HS-27A (cell line): ENCODE data around the gene ZNF607.
"Not testable (repeated sequence)": the region's sequence is repeated elsewhere in the genome, so short reads cannot be mapped to it uniquely, and the experiment has no call there.

Experiments
- DNase-seq: peaks from one replicate; pipeline ENCODE4 v3.0.0-alpha.2; 2012; ENCODE audit warnings: low read depth, missing footprints

The ZNF607 gene

GRCh38 chr19:37719111-37719926 is at the start of gene ZNF607:
ZNF607 (minus strand) TSS chr19:37719761; CDS start chr19:37711618, 8,143 bp downstream.
- peak; percentile 96 for DNase-seq

GRCh38 chr19:37763488-37763887 is 43.9 kb upstream of the ZNF607 start:
- DNase-seq = peak; percentile 7

DNA sequence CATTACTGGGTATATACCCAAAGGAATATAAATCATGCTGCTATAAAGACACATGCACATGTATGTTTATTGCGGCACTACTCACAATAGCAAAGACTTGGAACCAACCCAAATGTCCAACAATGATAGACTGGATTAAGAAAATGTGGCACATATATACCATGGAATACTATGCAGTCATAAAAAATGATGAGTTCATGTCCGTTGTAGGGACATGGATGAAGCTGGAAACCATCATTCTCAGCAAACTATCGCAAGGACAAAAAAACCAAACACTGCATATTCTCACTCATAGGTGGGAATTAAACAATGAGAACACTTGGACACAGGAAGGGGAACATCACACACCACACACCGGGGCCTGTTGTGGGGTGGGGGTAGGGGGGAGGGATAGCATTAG is 38.1 kb upstream of the ZNF607 start:
- DNase-seq = not testable (repeated sequence)

GRCh38 chr19:37738371-37738770 is 18.8 kb upstream of the ZNF607 start:
- no peak for DNase-seq

- DNase-seq = no peak
Observed at GRCh38 chr19:37725181-37725580, 5.6 kb upstream of the ZNF607 start.

GRCh38 chr19:37719927-37720265 is 335 bp upstream of the ZNF607 start:
- DNase-seq = no peak

GRCh38 chr19:37718304-37718703 is 1.3 kb downstream of the ZNF607 start:
- DNase-seq = no peak

DNA sequence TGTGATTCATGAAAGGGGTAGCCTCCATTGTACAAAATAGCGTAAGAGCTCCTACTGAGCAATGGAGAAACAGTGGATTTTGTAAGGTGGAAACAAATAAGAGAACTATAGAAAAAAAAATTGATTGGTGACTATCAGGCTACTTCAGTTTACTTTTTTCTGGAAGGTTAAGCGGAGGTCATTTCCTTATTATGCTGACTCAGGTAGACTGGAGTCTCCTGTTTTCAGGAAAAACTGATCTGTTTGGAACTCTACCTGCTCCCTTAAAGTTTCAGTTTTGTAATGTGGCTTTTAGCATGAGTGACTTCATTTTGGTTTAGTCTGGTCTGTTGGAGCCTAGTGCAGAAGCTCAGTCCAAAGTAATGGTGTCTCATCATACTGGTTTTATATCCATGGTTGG is 3.4 kb downstream of the ZNF607 start:
- no peak for DNase-seq

DNA sequence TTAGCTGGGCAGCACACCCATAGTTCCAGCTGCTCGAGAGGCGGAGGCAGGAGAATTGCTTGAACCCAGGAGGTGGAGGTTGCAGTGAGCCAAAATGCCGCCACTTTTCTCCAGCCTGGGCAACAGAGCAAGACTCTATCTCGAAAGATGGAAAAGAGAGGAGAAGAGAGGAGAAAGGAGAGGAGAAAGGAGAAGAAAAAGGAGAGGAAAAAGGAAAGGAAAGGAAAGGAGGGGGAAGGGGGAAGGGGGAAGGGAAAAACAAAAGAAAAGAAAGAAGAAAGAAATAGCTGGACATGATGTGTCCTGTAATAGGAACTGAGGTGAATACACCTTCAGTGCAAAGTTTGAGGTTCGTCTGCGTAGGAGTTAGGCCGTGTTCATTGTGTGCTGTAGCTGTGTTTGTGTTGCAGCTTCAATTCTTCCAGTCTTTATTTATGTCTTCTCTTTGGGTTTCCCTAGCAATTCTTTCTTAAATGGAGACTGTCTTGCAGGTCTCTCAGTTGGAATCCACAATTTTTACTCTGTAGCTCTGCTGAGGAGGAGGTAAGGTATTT is 13.4 kb downstream of the ZNF607 start:
- no peak for DNase-seq

- peak; percentile 31 for DNase-seq
Observed at GRCh38 chr19:37699057-37699456, 20.5 kb downstream of the ZNF607 start.

DNA sequence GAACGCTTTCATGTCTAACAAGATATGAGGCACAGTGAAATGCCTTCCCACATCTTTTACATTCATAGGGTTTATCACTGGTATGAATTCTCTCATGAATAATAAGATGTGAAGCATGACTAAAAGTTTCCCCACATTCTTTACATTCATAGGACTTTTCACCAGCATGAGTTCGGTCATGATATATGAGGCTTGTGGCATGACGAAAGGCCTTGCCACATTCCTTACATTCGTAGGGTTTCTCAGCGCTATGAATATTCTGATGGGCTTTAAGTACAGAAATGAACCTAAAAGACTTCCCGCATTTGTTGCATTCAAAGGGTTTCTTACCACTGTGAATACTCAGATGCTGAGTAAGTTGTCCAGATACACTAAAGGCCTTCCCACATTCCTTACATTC is 21.3 kb downstream of the ZNF607 start:
- DNase-seq = peak; percentile 14

DNA sequence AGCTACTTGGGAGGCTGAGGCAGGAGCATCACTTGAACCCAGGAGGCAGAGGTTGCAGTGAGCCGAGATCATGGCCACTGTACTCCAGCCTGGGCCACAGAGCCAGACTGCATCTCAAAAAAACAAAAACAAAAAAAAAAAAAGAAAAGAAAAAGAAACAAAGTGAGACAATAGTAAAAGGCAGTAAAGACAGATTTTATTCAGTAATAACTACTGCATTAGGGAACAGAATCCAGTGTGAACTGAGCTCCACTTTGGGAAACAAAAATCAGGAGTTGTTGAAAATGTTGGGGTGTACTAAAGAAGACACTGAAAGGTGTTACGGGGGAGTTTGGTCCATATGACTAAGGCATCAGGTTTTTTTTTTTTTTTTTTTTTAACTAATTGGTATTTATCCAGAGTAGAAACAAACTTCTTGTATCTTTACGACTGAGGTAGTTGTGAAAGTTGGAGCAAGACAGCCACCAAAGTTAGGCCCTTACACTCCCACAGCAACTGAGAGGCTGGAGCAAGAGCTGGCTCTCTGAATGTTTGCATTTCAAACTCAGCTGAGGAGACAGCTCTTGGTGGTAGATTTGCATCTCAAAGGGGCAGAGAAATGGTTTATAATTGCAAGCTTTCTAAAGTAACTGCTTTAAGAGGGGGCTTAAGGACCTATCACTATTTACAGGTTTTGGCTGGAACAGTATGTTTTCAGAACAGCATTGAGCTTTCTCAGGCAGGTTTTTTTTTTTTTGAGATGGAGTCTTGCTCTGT is 24.2 kb downstream of the ZNF607 start:
- DNase-seq = no peak

- no peak for DNase-seq
Observed at GRCh38 chr19:37692956-37693620, 26.5 kb downstream of the ZNF607 start.

DNA sequence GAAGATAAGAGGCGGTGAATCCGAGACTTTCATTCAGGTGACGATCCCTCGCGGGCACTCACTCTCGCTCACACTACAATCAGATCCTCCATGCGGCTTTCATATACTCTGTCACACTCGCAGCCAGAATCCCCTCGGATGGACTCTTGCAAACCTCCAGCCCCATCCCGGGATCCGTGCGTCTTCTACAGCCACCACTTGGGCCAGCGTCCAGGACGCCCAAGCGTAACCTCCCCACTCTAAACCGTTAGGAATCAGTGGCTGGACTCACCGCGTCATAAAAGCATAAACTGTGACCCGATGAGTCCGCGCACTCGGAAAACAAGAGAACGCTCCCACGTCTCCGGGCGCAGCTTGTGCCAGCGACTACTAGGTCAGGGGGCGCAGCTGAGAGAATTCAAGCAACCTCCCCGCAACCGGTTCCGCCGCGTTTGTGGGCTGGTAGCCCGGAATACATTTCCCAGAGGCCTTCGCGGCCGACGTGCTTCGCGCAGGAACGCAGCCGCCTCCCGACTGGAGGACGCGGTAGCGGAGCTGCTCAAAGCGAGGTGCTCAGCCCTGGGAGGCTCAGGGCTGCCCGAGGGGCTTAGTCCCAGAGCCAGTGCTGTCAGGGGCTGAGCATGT is 27.6 kb downstream of the ZNF607 start:
- no peak for DNase-seq

GRCh38 chr19:37683520-37683919 is 36.0 kb downstream of the ZNF607 start:
- no peak for DNase-seq

- no peak for DNase-seq
Observed at GRCh38 chr19:37669450-37669914, 50.1 kb downstream of the ZNF607 start.

GRCh38 chr19:37657157-37657556 is 62.4 kb downstream of the ZNF607 start:
- DNase-seq = not testable (repeated sequence)

DNA sequence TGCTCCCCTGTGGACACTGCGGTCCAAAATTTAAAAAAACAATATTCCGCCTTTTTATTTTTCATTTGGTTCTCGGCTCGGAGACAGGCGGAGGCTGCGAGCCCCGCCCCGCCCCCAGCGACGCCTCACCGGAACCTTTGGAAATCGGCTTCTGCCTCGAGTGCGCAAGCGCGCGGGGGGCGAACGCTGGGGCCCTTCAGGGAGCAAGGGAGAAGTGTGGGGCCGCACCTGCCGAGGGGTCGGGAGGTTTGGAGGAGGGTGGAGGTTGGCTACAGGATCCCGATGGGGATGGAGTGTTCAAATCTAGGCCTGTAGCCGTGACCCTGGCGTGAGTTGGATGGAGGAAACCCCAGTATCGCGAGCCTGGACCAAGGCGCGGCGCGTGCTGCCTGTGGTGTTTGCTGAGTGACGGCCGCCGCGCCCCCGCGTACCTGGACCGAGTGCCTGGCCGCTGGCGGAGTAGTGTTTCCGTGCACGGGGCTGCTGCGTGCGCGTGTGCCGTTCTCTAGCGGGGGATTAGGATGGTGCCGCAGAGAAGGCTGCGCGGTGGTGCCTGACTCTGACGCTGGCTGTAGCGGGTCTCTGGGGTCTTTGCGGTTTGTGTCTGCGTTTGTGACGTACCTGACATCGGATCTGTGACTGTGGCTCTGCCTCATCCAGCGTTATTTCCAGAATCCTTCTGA is 63.7 kb downstream of the ZNF607 start:
- DNase-seq = peak; percentile 89

DNA sequence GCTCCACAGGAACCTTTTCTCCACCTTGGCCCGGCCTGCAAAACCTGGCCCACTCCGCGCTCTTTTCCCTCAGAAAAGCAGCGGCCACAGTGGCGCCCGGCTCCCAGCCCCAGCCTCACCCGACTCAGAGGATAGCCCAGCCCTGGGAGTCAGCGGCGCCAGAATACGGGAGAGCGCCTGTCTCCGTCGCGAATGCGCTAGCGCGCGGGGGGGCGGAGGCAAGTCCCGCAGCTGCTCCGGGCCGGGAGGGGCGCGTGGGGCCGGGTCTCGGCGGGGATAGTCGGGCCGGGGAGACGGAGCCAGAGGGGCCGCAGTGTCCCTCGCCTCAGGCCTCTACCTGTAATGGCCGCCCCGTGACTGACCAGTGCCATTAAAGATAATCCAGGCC is 64.3 kb downstream of the ZNF607 start, which contains the start of gene ZFP30:
TSS of gene ZFP30 (minus strand) at position 165 of the 388 bp plus-strand sequence. CDS start 7,643 bp downstream, outside the sequence.
- DNase-seq = peak; percentile 69

DNA sequence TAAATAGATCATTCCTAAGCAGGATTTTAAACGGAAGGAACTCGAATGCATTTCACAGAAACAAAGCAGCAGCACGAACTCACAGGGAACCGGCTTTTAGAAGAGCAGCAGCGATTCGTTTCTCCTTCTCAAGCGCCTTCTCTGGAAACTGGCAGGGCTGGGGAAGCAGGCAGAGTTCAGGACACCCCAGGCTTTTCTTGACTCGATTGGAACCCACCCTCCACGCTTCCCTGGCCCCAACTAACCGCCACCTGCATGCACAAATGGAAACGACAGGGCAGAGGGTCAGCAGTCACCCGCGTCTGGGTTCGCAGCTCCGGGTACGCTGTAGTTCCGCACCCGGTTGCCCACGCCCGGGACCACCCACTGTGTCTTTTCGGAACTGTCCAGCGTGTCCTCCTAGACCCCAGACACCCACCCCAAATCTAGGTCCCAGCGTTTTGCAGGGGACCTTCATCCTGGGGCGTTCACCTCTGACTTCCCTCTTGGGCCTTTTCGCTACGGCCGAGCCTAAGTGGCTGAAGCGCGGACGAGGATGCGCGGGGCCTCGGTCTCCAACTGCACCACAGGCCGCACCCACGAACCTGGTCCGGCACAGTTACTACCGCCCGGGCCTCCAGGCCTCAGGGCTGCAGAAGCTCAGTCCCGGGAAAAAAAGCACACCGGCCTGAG is 64.8 kb downstream of the ZNF607 start:
- DNase-seq = peak; percentile 63

- DNase-seq = peak; percentile 15
Observed at GRCh38 chr19:37654118-37654517, 65.4 kb downstream of the ZNF607 start.
